ENCODE measurements around the gene HS6ST3.

The HS6ST3 gene

DNA sequence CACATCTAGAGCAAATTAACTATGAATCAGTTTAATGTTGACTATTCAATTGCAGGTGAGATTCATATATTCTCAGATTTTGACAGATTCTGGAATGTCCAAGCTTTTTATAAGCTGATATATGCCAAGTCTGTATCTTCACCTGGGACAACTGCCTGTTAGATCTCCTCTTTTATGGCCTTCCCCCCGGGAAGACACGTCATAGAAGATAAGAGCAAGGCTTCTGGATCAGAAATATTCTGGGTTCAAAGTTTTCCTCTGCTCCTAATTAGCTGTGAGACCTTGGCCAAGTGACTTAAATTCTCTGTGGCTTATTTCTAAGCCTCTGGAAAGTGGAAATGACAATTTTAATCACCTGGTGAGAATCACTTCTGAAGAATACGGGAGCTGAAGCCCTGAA lies 716.8 kb downstream of the HS6ST3 start:
- DNase-seq = no peak

- no peak for DNase-seq
Measured at GRCh38 chr13:96809366-96810096, 719.6 kb downstream of the HS6ST3 start.

GRCh38 chr13:96810104-96810503 lies 720.2 kb downstream of the HS6ST3 start:
- DNase-seq = no peak

- DNase-seq = no peak
Measured at GRCh38 chr13:96811049-96811448, 721.1 kb downstream of the HS6ST3 start.

DNA sequence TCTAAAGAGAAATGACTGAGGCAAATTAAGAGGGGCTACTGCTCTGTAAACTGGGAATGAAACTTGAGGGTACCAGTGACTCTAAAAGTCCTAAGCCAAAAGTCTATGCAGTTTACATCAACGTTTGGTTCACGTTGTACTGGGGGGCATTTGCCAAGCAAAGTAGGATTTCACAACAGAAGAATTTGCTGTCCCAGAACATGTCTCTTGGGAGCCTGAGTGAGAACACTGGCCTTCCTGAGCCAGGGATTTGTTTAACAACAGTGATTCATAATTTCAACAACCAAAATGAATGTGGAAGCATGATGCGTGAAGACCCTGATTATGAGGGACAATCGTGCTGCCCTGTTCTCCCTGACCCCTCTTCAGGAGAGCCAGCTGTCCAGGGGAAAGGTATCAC lies 726.4 kb downstream of the HS6ST3 start:
- no peak for DNase-seq

DNA sequence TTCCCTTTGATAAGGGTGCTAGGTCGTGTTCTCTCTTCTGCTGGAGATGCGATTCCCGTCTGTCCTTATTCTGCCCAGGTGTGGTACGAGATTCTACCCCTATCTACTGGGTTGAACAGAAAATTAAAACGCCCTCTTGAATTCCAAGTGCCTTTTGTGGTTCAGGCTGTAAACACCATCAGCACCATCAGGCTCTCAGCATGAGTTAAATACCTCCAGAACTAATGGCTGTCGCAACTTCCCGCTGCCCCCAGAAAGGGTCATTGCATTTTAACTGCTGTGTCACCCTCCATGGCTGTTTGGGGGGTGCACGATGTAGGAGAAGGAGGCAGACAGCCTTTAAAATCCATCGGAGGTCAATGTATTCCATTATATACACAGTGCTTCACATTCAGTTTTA lies 727.0 kb downstream of the HS6ST3 start:
- no peak for DNase-seq

- DNase-seq = no peak
Measured at GRCh38 chr13:96817336-96817941, 727.5 kb downstream of the HS6ST3 start.

- no peak for DNase-seq
Measured at GRCh38 chr13:96819375-96819774, 729.5 kb downstream of the HS6ST3 start.

GRCh38 chr13:96821381-96821780 lies 731.5 kb downstream of the HS6ST3 start:
- no peak for DNase-seq

DNA sequence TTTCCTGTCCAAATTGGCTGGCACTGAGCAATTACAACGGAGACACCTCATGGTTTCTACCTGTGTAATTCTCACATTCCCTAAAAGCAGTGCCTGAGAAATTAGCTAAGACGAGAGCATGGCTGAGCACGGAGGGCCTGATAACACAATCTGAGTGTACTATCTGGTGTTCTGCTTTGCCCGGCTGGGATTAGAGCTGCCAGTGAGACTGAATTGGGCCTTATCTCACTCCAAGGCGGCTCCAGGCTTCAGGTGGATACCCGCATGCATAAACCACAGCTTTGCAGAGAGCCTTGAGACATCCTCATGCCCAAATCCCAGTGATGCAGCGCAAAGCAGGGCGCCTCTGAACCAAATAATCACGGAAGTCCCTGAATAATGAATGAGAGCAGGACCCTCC lies 732.1 kb downstream of the HS6ST3 start:
- no peak for DNase-seq

DNA sequence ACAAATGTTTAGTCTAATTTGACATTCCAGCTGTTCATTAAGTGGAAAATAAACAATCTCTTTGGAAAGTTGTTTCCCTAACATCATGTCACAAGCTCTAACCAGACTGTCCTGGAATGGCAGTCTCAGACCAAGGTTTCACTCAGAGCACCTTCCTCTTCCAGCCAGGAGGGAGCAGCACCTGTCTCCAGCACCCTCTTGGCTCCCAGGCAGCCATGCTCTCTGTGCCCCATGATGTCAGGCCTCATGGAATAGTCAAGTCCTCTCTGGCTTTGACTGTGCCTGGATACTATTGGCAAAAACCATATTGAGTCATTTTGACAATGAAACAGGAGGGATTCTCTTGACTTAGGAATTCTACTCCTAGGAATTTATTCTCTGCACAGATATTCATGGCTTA lies 733.0 kb downstream of the HS6ST3 start:
- DNase-seq = no peak

GRCh38 chr13:96824140-96824539 lies 734.2 kb downstream of the HS6ST3 start:
- DNase-seq = no peak

GRCh38 chr13:96825653-96826052 lies 735.7 kb downstream of the HS6ST3 start:
- DNase-seq = no peak

DNA sequence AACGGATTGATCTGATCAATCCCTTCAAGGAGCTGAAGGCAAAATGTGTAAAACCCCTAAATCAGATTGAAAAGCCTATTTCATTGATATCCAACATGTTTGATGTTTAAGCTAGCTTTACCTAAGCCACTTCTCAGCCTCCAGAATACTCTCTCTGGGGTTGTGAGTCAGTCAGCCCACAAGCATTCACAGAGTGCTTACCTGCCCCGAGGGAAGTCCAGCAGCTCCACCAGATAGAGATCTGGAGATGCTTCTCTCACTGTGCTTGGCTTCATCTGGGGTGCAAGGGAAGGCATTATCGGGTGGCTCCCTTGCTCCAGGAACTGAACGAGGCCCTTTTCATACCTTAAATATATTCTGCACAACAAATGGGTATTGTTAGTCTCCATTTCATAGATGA lies 744.7 kb downstream of the HS6ST3 start:
- DNase-seq = no peak

- no peak for DNase-seq
Measured at GRCh38 chr13:96835546-96835945, 745.6 kb downstream of the HS6ST3 start.

DNA sequence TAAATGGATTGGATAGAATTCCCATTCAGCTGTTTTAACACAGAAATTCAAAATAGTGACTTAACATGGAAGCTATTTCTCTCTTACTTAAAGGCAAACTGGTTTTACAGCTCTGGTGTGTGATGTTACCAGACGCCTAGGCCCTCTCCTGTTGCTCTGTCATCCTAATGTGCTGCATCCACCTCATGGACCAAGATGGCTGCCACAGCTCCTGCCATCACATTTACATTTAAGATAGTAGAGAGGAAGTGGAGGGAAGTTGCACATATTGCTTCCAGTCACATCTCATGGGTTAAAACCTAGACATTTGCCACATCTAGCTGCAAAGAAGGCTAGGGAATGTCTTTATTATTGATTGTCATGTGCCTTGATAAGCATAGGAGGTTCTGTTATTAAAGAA lies 746.8 kb downstream of the HS6ST3 start:
- no peak for DNase-seq

- no peak for DNase-seq
Measured at GRCh38 chr13:96837809-96838208, 747.9 kb downstream of the HS6ST3 start.

- no peak for DNase-seq
Measured at GRCh38 chr13:96844195-96844594, 754.3 kb downstream of the HS6ST3 start.

DNA sequence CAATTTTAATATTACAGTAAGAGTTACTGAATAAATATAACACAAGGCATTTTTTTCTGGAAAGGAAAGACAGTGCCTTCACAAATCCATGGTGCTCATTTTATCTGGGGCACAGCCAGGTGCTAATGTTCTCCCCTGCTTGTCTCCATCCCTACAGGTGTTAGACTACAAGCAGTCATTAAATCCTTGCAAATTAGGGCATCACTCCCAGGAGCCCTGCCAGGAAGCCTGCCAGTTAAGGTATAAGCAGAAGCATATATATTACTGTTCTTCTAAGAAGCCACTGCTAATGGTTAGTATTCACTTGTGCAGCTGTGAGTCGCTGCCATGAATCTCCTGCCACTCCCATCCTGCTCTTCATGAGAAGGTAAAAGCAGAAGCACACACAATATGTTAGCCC lies 754.7 kb downstream of the HS6ST3 start:
- DNase-seq = no peak

DNA sequence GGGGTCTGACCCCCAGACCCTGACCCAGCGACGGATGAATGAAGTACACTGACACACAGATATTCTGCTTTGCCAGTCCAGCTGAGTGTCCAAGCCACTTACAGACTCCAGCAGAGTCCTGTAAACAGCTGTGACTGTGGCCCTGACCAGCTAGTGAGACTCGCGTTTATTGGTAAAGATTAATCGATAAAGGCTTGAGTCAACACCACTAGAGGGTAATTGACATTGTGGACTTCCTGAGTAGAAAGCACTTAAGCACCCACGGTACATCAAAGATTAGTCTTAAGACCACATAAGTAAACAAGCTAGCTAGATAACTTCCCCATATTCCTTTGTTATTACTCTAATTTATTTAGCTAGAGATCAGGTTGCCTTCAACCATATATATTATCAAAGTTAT lies 758.4 kb downstream of the HS6ST3 start:
- no peak for DNase-seq

- no peak for DNase-seq
Measured at GRCh38 chr13:96849091-96849490, 759.2 kb downstream of the HS6ST3 start.

GRCh38 chr13:96850538-96851145 lies 760.7 kb downstream of the HS6ST3 start:
- DNase-seq = no peak

- no peak for DNase-seq
Measured at GRCh38 chr13:96851856-96852445, 762.0 kb downstream of the HS6ST3 start.

Data from NK-92 treated with Interleukin-12 subunit alpha and Interleukin-12 subunit beta, amount 100 ng/mL, for 24 hours (cell line).